Bronchial epithelial cell (primary cell): ENCODE data around the gene CACNB4. TPM values are rescaled to one million over a fixed set of nuclear protein-coding genes. Genes with fewer than 3 reads are reported as not detected.

Source experiments
- DNase-seq: peaks from one replicate; pipeline ENCODE4 v3.0.0-alpha.2; 2010; ENCODE audit warnings: low read depth
- FAIRE-seq: peaks from 2 replicates; lab custom pipeline; 2011; peaks lifted over from hg19 to GRCh38; lab: Jason Lieb, UNC
- H3K27me3 ChIP-seq: 2 replicates; pipeline ENCODE4 v1.5.1; 2011; ENCODE audit warnings: low read length; ENCODE audit not compliant: control insufficient read depth, insufficient read depth
- H3K36me3 ChIP-seq: 2 replicates; pipeline ENCODE4 v1.5.1; 2011; ENCODE audit warnings: low read length; ENCODE audit not compliant: control insufficient read depth, insufficient read depth
- H3K4me3 ChIP-seq: 2 replicates; pipeline ENCODE4 v1.5.1; 2011; ENCODE audit warnings: mild to moderate bottlenecking, low read depth, low read length, control low read depth
- CTCF ChIP-seq: IDR thresholded peaks from 2 replicates; pipeline ENCODE4 v1.5.1; 2011; ENCODE audit warnings: mild to moderate bottlenecking, moderate library complexity, low read length, control low read depth, inconsistent platforms; ENCODE audit not compliant: insufficient read depth, severe bottlenecking
- total RNA-seq: library from RNA; depleted of rRNA; stranded (reverse); fragments of >200 nt; gene quantifications from 2 replicates; pipeline ENCODE4 v1.2.1, GENCODE V29; 2014

Gene CACNB4
- total RNA-seq, 1 donor from 2014 or later = 0.53 TPM

DNA sequence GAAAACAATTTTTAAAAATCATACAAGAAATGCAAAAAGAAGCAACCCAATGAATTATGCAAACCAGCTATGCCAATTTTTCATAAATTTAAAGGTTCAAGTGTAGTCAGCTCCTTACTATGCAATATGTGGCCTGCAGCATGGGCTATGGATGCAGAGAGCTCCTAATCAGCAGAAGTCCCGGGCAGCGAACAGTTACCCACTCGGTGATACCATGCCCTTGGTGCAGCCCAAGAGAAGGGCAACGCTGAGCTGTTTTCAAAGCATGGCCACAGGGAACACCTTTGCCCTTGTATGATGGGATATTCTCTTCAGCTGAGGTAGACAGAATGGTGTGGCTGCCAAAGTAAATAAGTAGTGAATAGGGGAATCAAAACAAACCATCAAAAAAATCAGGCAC is 253.4 kb downstream of the CACNB4 start:
- no peak for TF ChIP-seq CTCF
- no peaks in the 10 kb centered on the region for H3K27me3 ChIP-seq
- no peak for FAIRE-seq
- no peak for DNase-seq
- no peaks in the 10 kb centered on the region for H3K36me3 ChIP-seq
- H3K4me3 ChIP-seq = no peak overlapping the region

- no peak for FAIRE-seq
- TF ChIP-seq CTCF = no peak
These were observed 254.5 kb downstream of the CACNB4 start for GRCh38 chr2:151844211-151844896.

GRCh38 chr2:151843691-151844061 is 255.2 kb downstream of the CACNB4 start:
- Histone ChIP-seq H3K27me3 (no peaks in the 10 kb centered on the region), H3K4me3 (no peak overlapping the region), H3K36me3 (no peaks in the 10 kb centered on the region)
- FAIRE-seq = no peak
- DNase-seq = no peak
- TF ChIP-seq CTCF = no peak

More at GRCh38 chr2:151844211-151844896, 254.5 kb downstream of the CACNB4 start:
- H3K36me3 ChIP-seq = no peaks in the 10 kb centered on the region
- H3K27me3 ChIP-seq = no peaks in the 10 kb centered on the region
- DNase-seq = no peak
- no peak overlapping the region for H3K4me3 ChIP-seq

GRCh38 chr2:151842830-151843690 is 255.8 kb downstream of the CACNB4 start:
- Histone ChIP-seq H3K4me3 (no peak overlapping the region), H3K27me3 (no peaks in the 10 kb centered on the region), H3K36me3 (no peaks in the 10 kb centered on the region)
- DNase-seq (no peak), FAIRE-seq (no peak)
- TF ChIP-seq CTCF = no peak

DNA sequence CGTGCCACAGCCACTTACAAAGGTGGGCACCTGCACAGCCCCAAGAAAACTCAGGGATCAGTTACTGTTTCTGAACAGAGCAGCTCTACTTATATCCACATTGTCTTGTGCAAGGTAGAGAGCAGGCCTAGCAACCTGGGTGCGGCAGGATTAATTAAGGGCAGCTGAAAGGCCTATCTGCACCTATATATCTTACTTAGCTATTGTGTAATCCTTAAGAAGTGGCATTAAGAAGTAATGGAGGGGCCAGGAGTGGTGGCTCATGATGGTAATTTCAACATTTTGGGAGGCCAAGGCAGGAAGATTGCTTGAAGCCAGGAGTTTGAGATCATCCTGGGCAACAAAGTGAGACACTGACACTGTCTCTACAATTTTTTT is 257.8 kb downstream of the CACNB4 start:
- no peaks in the 10 kb centered on the region for H3K27me3 ChIP-seq
- no peak for TF ChIP-seq CTCF
- no peak overlapping the region for H3K4me3 ChIP-seq
- H3K36me3 ChIP-seq = no peaks in the 10 kb centered on the region
- no peak for DNase-seq
- no peak for FAIRE-seq
